WTC11 (cell line): ENCODE data around the gene ING5.

Source experiments
- ARID4B ChIP-seq: sonication (generic); formaldehyde crosslinking; IDR thresholded peaks from 2 replicates; pipeline ENCODE4 v1.8.0; 2023; ENCODE audit warnings: missing genetic modification reagents, mild to moderate bottlenecking, borderline replicate concordance
- ATF1 ChIP-seq: sonication (generic); formaldehyde crosslinking; IDR thresholded peaks from 2 replicates; pipeline ENCODE4 v1.8.1; 2023; ENCODE audit warnings: mild to moderate bottlenecking, moderate library complexity, missing genetic modification reagents
- CREB1 ChIP-seq: sonication (generic); formaldehyde crosslinking; IDR thresholded peaks from 2 replicates; pipeline ENCODE4 v1.8.0; 2023; ENCODE audit warnings: mild to moderate bottlenecking, missing genetic modification reagents
- GRHL2 ChIP-seq: fragments of 250-450 bp; sonication (Bioruptor Pico); IDR thresholded peaks from 2 replicates; pipeline ENCODE4 v1.8.0; 2022; ENCODE audit warnings: mild to moderate bottlenecking, moderate library complexity; ENCODE audit not compliant: insufficient replicate concordance, severe bottlenecking
- HMGXB4 ChIP-seq: sonication (generic); formaldehyde crosslinking; IDR thresholded peaks from 2 replicates; pipeline ENCODE4 v1.8.1; 2023; ENCODE audit warnings: mild to moderate bottlenecking, moderate library complexity, missing genetic modification reagents
- JUN ChIP-seq: sonication (generic); formaldehyde crosslinking; IDR thresholded peaks from 2 replicates; pipeline ENCODE4 v1.8.0; 2023; ENCODE audit warnings: mild to moderate bottlenecking, missing genetic modification reagents
- TP53 ChIP-seq: sonication (generic); formaldehyde crosslinking; IDR thresholded peaks from 2 replicates; pipeline ENCODE4 v1.8.1; 2023; ENCODE audit warnings: mild to moderate bottlenecking, missing genetic modification reagents
- ZNF512 ChIP-seq: sonication (generic); formaldehyde crosslinking; IDR thresholded peaks from 2 replicates; pipeline ENCODE4 v1.8.1; 2022; ENCODE audit warnings: missing genetic modification reagents, borderline replicate concordance
- TF ChIP-seq, protein P1 (sequence below): fragments of 200-600 bp; IDR thresholded peaks from 2 replicates; pipeline ENCODE4 v1.8.0; 2022; ENCODE audit warnings: antibody characterized with exemption
- TF ChIP-seq, protein P2 (sequence below): sonication (generic); formaldehyde crosslinking; IDR thresholded peaks from 2 replicates; pipeline ENCODE4 v1.8.0; 2022; ENCODE audit warnings: mild to moderate bottlenecking, missing genetic modification reagents
- TF ChIP-seq, protein P3 (sequence below): sonication (generic); formaldehyde crosslinking; IDR thresholded peaks from 2 replicates; pipeline ENCODE4 v1.8.0; 2022; ENCODE audit warnings: mild to moderate bottlenecking, missing genetic modification reagents

DNA sequence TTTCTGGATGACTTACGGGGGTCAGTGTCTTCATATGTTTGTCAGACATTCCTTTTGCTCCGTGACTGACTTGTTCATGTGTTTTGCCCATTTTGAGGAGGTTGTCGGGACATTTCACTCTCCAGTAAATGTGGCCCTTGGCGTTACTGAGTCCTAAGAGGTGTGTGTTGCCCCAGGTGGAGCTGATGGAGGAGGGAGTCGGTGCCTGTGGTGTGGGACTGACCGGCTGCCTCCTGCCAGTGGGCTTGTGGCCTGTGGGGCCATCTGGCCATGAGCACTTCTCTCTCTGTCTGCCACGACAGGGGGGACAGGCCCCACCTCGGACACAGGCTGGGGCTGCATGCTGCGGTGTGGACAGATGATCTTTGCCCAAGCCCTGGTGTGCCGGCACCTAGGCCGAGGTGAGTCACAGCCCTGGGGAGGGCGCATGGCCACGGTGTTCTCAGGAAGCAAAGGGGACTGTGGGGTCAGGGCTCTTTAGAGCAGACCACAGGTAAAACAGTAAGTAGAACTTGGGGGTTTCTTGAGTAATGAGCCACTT lies 48.6 kb upstream of the ING5 start:
- TF ChIP-seq, protein P1, sequence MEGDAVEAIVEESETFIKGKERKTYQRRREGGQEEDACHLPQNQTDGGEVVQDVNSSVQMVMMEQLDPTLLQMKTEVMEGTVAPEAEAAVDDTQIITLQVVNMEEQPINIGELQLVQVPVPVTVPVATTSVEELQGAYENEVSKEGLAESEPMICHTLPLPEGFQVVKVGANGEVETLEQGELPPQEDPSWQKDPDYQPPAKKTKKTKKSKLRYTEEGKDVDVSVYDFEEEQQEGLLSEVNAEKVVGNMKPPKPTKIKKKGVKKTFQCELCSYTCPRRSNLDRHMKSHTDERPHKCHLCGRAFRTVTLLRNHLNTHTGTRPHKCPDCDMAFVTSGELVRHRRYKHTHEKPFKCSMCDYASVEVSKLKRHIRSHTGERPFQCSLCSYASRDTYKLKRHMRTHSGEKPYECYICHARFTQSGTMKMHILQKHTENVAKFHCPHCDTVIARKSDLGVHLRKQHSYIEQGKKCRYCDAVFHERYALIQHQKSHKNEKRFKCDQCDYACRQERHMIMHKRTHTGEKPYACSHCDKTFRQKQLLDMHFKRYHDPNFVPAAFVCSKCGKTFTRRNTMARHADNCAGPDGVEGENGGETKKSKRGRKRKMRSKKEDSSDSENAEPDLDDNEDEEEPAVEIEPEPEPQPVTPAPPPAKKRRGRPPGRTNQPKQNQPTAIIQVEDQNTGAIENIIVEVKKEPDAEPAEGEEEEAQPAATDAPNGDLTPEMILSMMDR, result no peak
- TF ChIP-seq ARID4B (CRISPR knock-in tag), result no peak
- no peak for TF ChIP-seq JUN (CRISPR knock-in tag)
- TF ChIP-seq, protein P2, sequence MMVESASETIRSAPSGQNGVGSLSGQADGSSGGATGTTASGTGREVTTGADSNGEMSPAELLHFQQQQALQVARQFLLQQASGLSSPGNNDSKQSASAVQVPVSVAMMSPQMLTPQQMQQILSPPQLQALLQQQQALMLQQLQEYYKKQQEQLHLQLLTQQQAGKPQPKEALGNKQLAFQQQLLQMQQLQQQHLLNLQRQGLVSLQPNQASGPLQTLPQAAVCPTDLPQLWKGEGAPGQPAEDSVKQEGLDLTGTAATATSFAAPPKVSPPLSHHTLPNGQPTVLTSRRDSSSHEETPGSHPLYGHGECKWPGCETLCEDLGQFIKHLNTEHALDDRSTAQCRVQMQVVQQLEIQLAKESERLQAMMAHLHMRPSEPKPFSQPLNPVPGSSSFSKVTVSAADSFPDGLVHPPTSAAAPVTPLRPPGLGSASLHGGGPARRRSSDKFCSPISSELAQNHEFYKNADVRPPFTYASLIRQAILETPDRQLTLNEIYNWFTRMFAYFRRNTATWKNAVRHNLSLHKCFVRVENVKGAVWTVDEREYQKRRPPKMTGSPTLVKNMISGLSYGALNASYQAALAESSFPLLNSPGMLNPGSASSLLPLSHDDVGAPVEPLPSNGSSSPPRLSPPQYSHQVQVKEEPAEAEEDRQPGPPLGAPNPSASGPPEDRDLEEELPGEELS (CRISPR knock-in tag), result no peak
- no peak for TF ChIP-seq ZNF512 (CRISPR knock-in tag)
- no peak for TF ChIP-seq ATF1 (CRISPR knock-in tag)
- TF ChIP-seq CREB1 (CRISPR knock-in tag), result no peak
- TF ChIP-seq TP53 (CRISPR knock-in tag), result no peak
- no peak for TF ChIP-seq GRHL2 (CRISPR knock-in tag)
- no peak for TF ChIP-seq HMGXB4 (CRISPR knock-in tag)
- TF ChIP-seq, protein P3, sequence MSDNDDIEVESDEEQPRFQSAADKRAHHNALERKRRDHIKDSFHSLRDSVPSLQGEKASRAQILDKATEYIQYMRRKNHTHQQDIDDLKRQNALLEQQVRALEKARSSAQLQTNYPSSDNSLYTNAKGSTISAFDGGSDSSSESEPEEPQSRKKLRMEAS, result no peak
